ENCODE measurements around the gene ELF4.
A peak's percentile ranks its signal among the peaks of the same experiment; 100 is the strongest.

ELF4 gene

GRCh38 chrX:130055899-130056298 lies 54.4 kb downstream of the ELF4 start:
- H4K91ac ChIP-seq (ENCODE audit: low read depth, low read length), result peak overlapping the region; percentile 66
- peak overlapping the region; percentile 43 for H4K8ac ChIP-seq (ENCODE audit: low read depth, low read length)
- H3K4ac ChIP-seq (ENCODE audit: low read depth, low read length), result no peak overlapping the region
- H3K79me1 ChIP-seq (ENCODE audit: low read length), result peaks cover 17% of the 10 kb centered on the region
- H3K9ac ChIP-seq (ENCODE audit: low read length), result no peak overlapping the region
- peak overlapping the region; percentile 34 for H2BK5ac ChIP-seq (ENCODE audit: low read depth, low read length, poor library complexity)
- H4K12ac ChIP-seq (ENCODE audit: low read depth, low read length), result no peak overlapping the region
- no peaks in the 10 kb centered on the region for H3K9me3 ChIP-seq (ENCODE audit: insufficient read depth, low read depth, low read length)
- no peak overlapping the region for H3K23ac ChIP-seq (ENCODE audit: low read length)
- DNase-seq, result peak; percentile 55 to 71
- no peak overlapping the region for H2AFZ ChIP-seq (ENCODE audit: insufficient read depth, low read length, poor library complexity)
- peak overlapping the region; percentile 70 for H3K14ac ChIP-seq (ENCODE audit: low read length)
- WGBS (ENCODE audit: extremely low coverage, insufficient coverage, insufficient read length), result no CpG with 5 or more reads among the region's 18 CpGs
- H3K27ac ChIP-seq (ENCODE audit: low read depth, low read length), result peak overlapping the region; percentile 89
- H3K4me3 ChIP-seq (ENCODE audit: low read depth, low read length), result no peak overlapping the region
- peaks cover 27 to 34% of the 10 kb centered on the region in 2 experiments for H3K4me1 ChIP-seq (ENCODE audit: control insufficient read depth in 1 of 2, insufficient read depth in 2 of 2, low read length in 2 of 2)
- peak overlapping the region; percentile 36 for H3K4me2 ChIP-seq (ENCODE audit: low read length)
- H2BK120ac ChIP-seq (ENCODE audit: insufficient read depth, low read length, poor library complexity), result peak overlapping the region; percentile 92
- no peaks in the 10 kb centered on the region for H3K27me3 ChIP-seq (ENCODE audit: insufficient read depth, low read length)
- no peak overlapping the region for H3K18ac ChIP-seq (ENCODE audit: low read length)
- H3K79me2 ChIP-seq (ENCODE audit: control insufficient read depth, insufficient read depth, low read length, poor library complexity), result peaks cover 2% of the 10 kb centered on the region
- no peak overlapping the region for H2AK5ac ChIP-seq (ENCODE audit: low read length)
- peaks cover 10 to 13% of the 10 kb centered on the region in 2 experiments for H3K36me3 ChIP-seq (ENCODE audit: control insufficient read depth in 1 of 2, insufficient read depth in 2 of 2, low read length in 2 of 2)
- H2BK12ac ChIP-seq (ENCODE audit: low read length), result no peak overlapping the region

GRCh38 chrX:130055103-130055502 lies 55.2 kb downstream of the ELF4 start:
- Histone ChIP-seq H3K14ac (ENCODE audit: low read length) (peak overlapping the region; percentile 48), H2BK5ac (ENCODE audit: low read depth, low read length, poor library complexity) (peak overlapping the region; percentile 77), H3K9ac (ENCODE audit: low read length) (no peak overlapping the region), H3K18ac (ENCODE audit: low read length) (no peak overlapping the region), H2BK12ac (ENCODE audit: low read length) (no peak overlapping the region), H2AFZ (ENCODE audit: insufficient read depth, low read length, poor library complexity) (no peak overlapping the region), H4K12ac (ENCODE audit: low read depth, low read length) (no peak overlapping the region), H3K4me2 (ENCODE audit: low read length) (no peak overlapping the region), H3K27ac (ENCODE audit: low read depth, low read length) (peak overlapping the region; percentile 89), H4K91ac (ENCODE audit: low read depth, low read length) (peak overlapping the region; percentile 66), H3K9me3 (ENCODE audit: insufficient read depth, low read depth, low read length) (no peaks in the 10 kb centered on the region), H3K23ac (ENCODE audit: low read length) (no peak overlapping the region), H2AK5ac (ENCODE audit: low read length) (no peak overlapping the region), H3K79me2 (ENCODE audit: control insufficient read depth, insufficient read depth, low read length, poor library complexity) (peaks cover 2% of the 10 kb centered on the region), H3K4me3 (ENCODE audit: low read depth, low read length) (no peak overlapping the region), H2BK120ac (ENCODE audit: insufficient read depth, low read length, poor library complexity) (peak overlapping the region; percentile 73), H3K36me3 (ENCODE audit: control insufficient read depth in 1 of 2, insufficient read depth in 2 of 2, low read length in 2 of 2) (peaks cover 10 to 13% of the 10 kb centered on the region in 2 experiments), H3K27me3 (ENCODE audit: insufficient read depth, low read length) (no peaks in the 10 kb centered on the region), H3K4me1 (ENCODE audit: control insufficient read depth in 1 of 2, insufficient read depth in 2 of 2, low read length in 2 of 2) (peaks cover 27 to 34% of the 10 kb centered on the region in 2 experiments), H4K8ac (ENCODE audit: low read depth, low read length) (peak overlapping the region; percentile 48), H3K79me1 (ENCODE audit: low read length) (peaks cover 16% of the 10 kb centered on the region), H3K4ac (ENCODE audit: low read depth, low read length) (no peak overlapping the region)
- no CpG with 5 or more reads among the region's 11 CpGs for WGBS (ENCODE audit: extremely low coverage, insufficient coverage, insufficient read length)
- peak; percentile 43 to 70 for DNase-seq

GRCh38 chrX:130053236-130053635 lies 57.1 kb downstream of the ELF4 start:
- no CpG with 5 or more reads among the region's 10 CpGs for WGBS (ENCODE audit: extremely low coverage, insufficient coverage, insufficient read length)
- Histone ChIP-seq H3K14ac (ENCODE audit: low read length) (no peak overlapping the region), H3K18ac (ENCODE audit: low read length) (no peak overlapping the region), H3K36me3 (ENCODE audit: control insufficient read depth in 1 of 2, insufficient read depth in 2 of 2, low read length in 2 of 2) (peaks cover 11 to 14% of the 10 kb centered on the region in 2 experiments), H3K9me3 (ENCODE audit: insufficient read depth, low read depth, low read length) (no peaks in the 10 kb centered on the region), H4K12ac (ENCODE audit: low read depth, low read length) (no peak overlapping the region), H3K4me2 (ENCODE audit: low read length) (no peak overlapping the region), H2BK12ac (ENCODE audit: low read length) (no peak overlapping the region), H3K4ac (ENCODE audit: low read depth, low read length) (no peak overlapping the region), H2BK120ac (ENCODE audit: insufficient read depth, low read length, poor library complexity) (no peak overlapping the region), H2AK5ac (ENCODE audit: low read length) (no peak overlapping the region), H3K79me2 (ENCODE audit: control insufficient read depth, insufficient read depth, low read length, poor library complexity) (no peaks in the 10 kb centered on the region), H3K23ac (ENCODE audit: low read length) (no peak overlapping the region), H3K79me1 (ENCODE audit: low read length) (peaks cover 13% of the 10 kb centered on the region), H3K4me3 (ENCODE audit: low read depth, low read length) (no peak overlapping the region), H3K4me1 (ENCODE audit: control insufficient read depth in 1 of 2, insufficient read depth in 2 of 2, low read length in 2 of 2) (peaks cover 23 to 30% of the 10 kb centered on the region in 2 experiments), H3K27ac (ENCODE audit: low read depth, low read length) (no peak overlapping the region), H2AFZ (ENCODE audit: insufficient read depth, low read length, poor library complexity) (no peak overlapping the region), H4K91ac (ENCODE audit: low read depth, low read length) (no peak overlapping the region), H2BK5ac (ENCODE audit: low read depth, low read length, poor library complexity) (no peak overlapping the region), H4K8ac (ENCODE audit: low read depth, low read length) (no peak overlapping the region), H3K9ac (ENCODE audit: low read length) (no peak overlapping the region), H3K27me3 (ENCODE audit: insufficient read depth, low read length) (no peaks in the 10 kb centered on the region)
- DNase-seq, result no peak

- Histone ChIP-seq H3K27ac (ENCODE audit: low read depth, low read length) (no peak overlapping the region), H3K79me1 (ENCODE audit: low read length) (peaks cover 12% of the 10 kb centered on the region), H3K18ac (ENCODE audit: low read length) (no peak overlapping the region), H2BK5ac (ENCODE audit: low read depth, low read length, poor library complexity) (no peak overlapping the region), H3K4me1 (ENCODE audit: control insufficient read depth in 1 of 2, insufficient read depth in 2 of 2, low read length in 2 of 2) (peaks cover 18 to 34% of the 10 kb centered on the region in 2 experiments), H3K27me3 (ENCODE audit: insufficient read depth, low read length) (no peaks in the 10 kb centered on the region), H3K79me2 (ENCODE audit: control insufficient read depth, insufficient read depth, low read length, poor library complexity) (no peaks in the 10 kb centered on the region), H4K91ac (ENCODE audit: low read depth, low read length) (no peak overlapping the region), H2BK12ac (ENCODE audit: low read length) (no peak overlapping the region), H2AK5ac (ENCODE audit: low read length) (no peak overlapping the region), H3K4ac (ENCODE audit: low read depth, low read length) (no peak overlapping the region), H3K36me3 (ENCODE audit: control insufficient read depth in 1 of 2, insufficient read depth in 2 of 2, low read length in 2 of 2) (peaks cover 13 to 16% of the 10 kb centered on the region in 2 experiments), H4K12ac (ENCODE audit: low read depth, low read length) (no peak overlapping the region), H3K23ac (ENCODE audit: low read length) (no peak overlapping the region), H3K14ac (ENCODE audit: low read length) (no peak overlapping the region), H3K9me3 (ENCODE audit: insufficient read depth, low read depth, low read length) (no peaks in the 10 kb centered on the region), H3K4me2 (ENCODE audit: low read length) (no peak overlapping the region), H2BK120ac (ENCODE audit: insufficient read depth, low read length, poor library complexity) (no peak overlapping the region), H2AFZ (ENCODE audit: insufficient read depth, low read length, poor library complexity) (no peak overlapping the region), H4K8ac (ENCODE audit: low read depth, low read length) (no peak overlapping the region), H3K9ac (ENCODE audit: low read length) (no peak overlapping the region), H3K4me3 (ENCODE audit: low read depth, low read length) (no peak overlapping the region)
- peak; percentile 86 to 92 for DNase-seq
- no CpG with 5 or more reads among the region's 12 CpGs for WGBS (ENCODE audit: extremely low coverage, insufficient coverage, insufficient read length)
Observed at GRCh38 chrX:130051176-130051845, 59.0 kb downstream of the ELF4 start.
